Stomach (tissue), 9 donors: ENCODE results near the gene CNOT9. TPM values are rescaled to one million over a fixed set of nuclear protein-coding genes. Genes with fewer than 3 reads are reported as not detected.
A peak's percentile ranks its signal among the peaks of the same experiment; 100 is the strongest.

Source experiments
- DNase-seq, 2 donors: peaks; one replicate each; pipeline versions ENCODE4 v3.0.0 to v3.0.0-alpha.2; 2013 to 2019
- H3K27ac ChIP-seq, 5 donors: fragments of 200-600 bp in 4 of 5; sonication (generic) in 4 of 5; one replicate each; pipeline ENCODE4 v1.5.1; 2013 to 2019; ENCODE audit warnings: mild to moderate bottlenecking in 1 of 5, moderate library complexity in 1 of 5
- H3K27me3 ChIP-seq, 3 donors: fragments of 200-600 bp; sonication (generic); one replicate each; pipeline ENCODE4 v1.5.1; 2017 to 2019; ENCODE audit warnings: mixed run types in 1 of 3
- H3K36me3 ChIP-seq, 4 donors: fragments of 200-600 bp; sonication (generic); 1 replicate in 3 of 4; 2 replicates in 1 of 4; pipeline ENCODE4 v1.5.1; 2016 to 2019
- H3K4me1 ChIP-seq, 4 donors: fragments of 200-600 bp; sonication (generic); one replicate each; pipeline ENCODE4 v1.5.1; 2016 to 2019
- H3K4me3 ChIP-seq, 4 donors: fragments of 200-600 bp; sonication (generic) in 3 of 4; one replicate each; pipeline ENCODE4 v1.5.1; 2016 to 2019; ENCODE audit warnings: mild to moderate bottlenecking in 1 of 4
- H3K9me3 ChIP-seq, 4 donors: fragments of 200-600 bp; sonication (generic); one replicate each; pipeline ENCODE4 v1.5.1; 2016 to 2019
- CTCF ChIP-seq, 7 experiments: fragments of 450-650 bp in 4 of 7; fragments of 200-600 bp in 3 of 7; sonication (generic) in 3 of 7; IDR thresholded peaks; one replicate each; pipeline ENCODE4 v1.5.1; 2016 to 2019; ENCODE audit warnings: antibody characterized with exemption in 7 of 7, control low read depth in 2 of 7, mild to moderate bottlenecking in 1 of 7
- EP300 ChIP-seq: sonication (generic); formaldehyde crosslinking; IDR thresholded peaks from one replicate; pipeline ENCODE4 v1.6.1; 2017; ENCODE audit warnings: antibody characterized with exemption
- POLR2A ChIP-seq, 4 donors: fragments of 450-650 bp; IDR thresholded peaks; one replicate each; pipeline ENCODE4 v1.6.1; 2016; ENCODE audit warnings: antibody characterized with exemption in 4 of 4, control low read depth in 2 of 4, mild to moderate bottlenecking in 1 of 4, moderate library complexity in 1 of 4
- POLR2AphosphoS5 ChIP-seq, 3 donors: sonication (generic); formaldehyde crosslinking; IDR thresholded peaks; one replicate each; pipeline ENCODE4 v1.6.1; 2016; ENCODE audit warnings: antibody characterized with exemption in 3 of 3
- WGBS, 5 donors: extraction: QIAGEN DNeasy Blood & Tissue Kit in 3 of 5; methylation state at CpG; one replicate each; pipeline versions ENCODE4 v1.1.5 to v1.1.7; 2013 to 2018; 5-methylcytosine and 5-hydroxymethylcytosine counted together
- intact Hi-C: fragments of 100-400 bp; cut with DNase I; formaldehyde crosslinking; loops from one replicate; pipeline ENCODE4 v1.15.1; 2023; ENCODE audit warnings: low total_unique reads
- polyA plus RNA-seq, 3 donors: library from polyadenylated mRNA; stranded (reverse); fragments of 200-250 nt; gene quantifications; one replicate each; pipeline ENCODE4 v1.2.3, GENCODE V29; 2013
- total RNA-seq, 5 donors: library from RNA; depleted of rRNA; stranded (reverse); fragments of >200 nt; gene quantifications; one replicate each; pipeline versions ENCODE4 v1.1.0 to v1.2.3, GENCODE V29; 2014 to 2016
- donor health status: healthy with polysubstance abuse.
- donor health status: Bipolar disorder and iron deficiency.
- donor health status: healthy.

Gene CNOT9
- total and polyA plus RNA-seq, 8 donors, result 5.5 to 64.8 (median 19.6) TPM

- Histone ChIP-seq H3K4me1 (peaks cover 0 to 10% (median 4%) of the 10 kb centered on the region in 4 donors), H3K36me3 (peaks cover 13 to 78% (median 78%) of the 10 kb centered on the region in 4 donors), H3K27me3 (no peaks in the 10 kb centered on the region), H3K4me3 (no peak overlapping the region), H3K27ac (no peak overlapping the region), H3K9me3 (no peaks in the 10 kb centered on the region)
- intact Hi-C loops, result no loop called here
- no peak for TF ChIP-seq POLR2A (IDR thresholded peaks at IDR 0.05)
- no peak for TF ChIP-seq POLR2AphosphoS5 (IDR thresholded peaks at IDR 0.05)
- TF ChIP-seq EP300, result no peak
- TF ChIP-seq CTCF (IDR thresholded peaks at IDR 0.05), result no peak
- DNase-seq, result no peak
- WGBS, 5 donors, result 87 to 96% (median 94%) methylated on average over 3 of the region's 3 CpGs
Observed at GRCh38 chr2:218558986-218559385, 9.7 kb upstream of the CNOT9 start.

- TF ChIP-seq POLR2A (IDR thresholded peaks at IDR 0.05), result no peak
- no peak for TF ChIP-seq EP300
- no peak for TF ChIP-seq POLR2AphosphoS5 (IDR thresholded peaks at IDR 0.05)
- TF ChIP-seq CTCF (IDR thresholded peaks at IDR 0.05), result no peak
- Histone ChIP-seq H3K9me3 (no peaks in the 10 kb centered on the region), H3K4me1 (peaks cover 8 to 32% (median 26%) of the 10 kb centered on the region in 4 donors), H3K36me3 (peaks cover 6 to 44% (median 42%) of the 10 kb centered on the region in 4 donors), H3K4me3 (no peak overlapping the region), H3K27ac (peak overlapping the region in 2 of 5 donors; percentile 3 to 29), H3K27me3 (no peaks in the 10 kb centered on the region)
- intact Hi-C loops, result no loop called here
- 82 to 100% (median 95%) methylated on average over 1 of the region's 1 CpG for WGBS, 5 donors
- DNase-seq, result no peak
Observed at GRCh38 chr2:218564056-218564455, 4.6 kb upstream of the CNOT9 start.

- Histone ChIP-seq H3K36me3 (peaks cover 0 to 23% (median 20%) of the 10 kb centered on the region in 4 donors), H3K4me1 (peaks cover 26 to 54% (median 48%) of the 10 kb centered on the region in 4 donors), H3K4me3 (no peak overlapping the region), H3K9me3 (no peaks in the 10 kb centered on the region), H3K27me3 (no peaks in the 10 kb centered on the region), H3K27ac (peak overlapping the region in 2 of 5 donors; percentile 9 to 100)
- 64 to 95% (median 78%) methylated on average over 1 of the region's 1 CpG for WGBS, 5 donors
- TF ChIP-seq CTCF (IDR thresholded peaks at IDR 0.05), result no peak
- TF ChIP-seq POLR2AphosphoS5 (IDR thresholded peaks at IDR 0.05), result no peak
- TF ChIP-seq EP300, result no peak
- no peak for TF ChIP-seq POLR2A (IDR thresholded peaks at IDR 0.05)
- intact Hi-C loops, result no loop called here
- DNase-seq, result no peak
Observed at GRCh38 chr2:218566296-218566695, 2.3 kb upstream of the CNOT9 start.

- peaks cover 26 to 68% (median 49%) of the 10 kb centered on the region in 4 donors for H3K4me1 ChIP-seq
- peaks cover 0 to 17% (median 14%) of the 10 kb centered on the region in 4 donors for H3K36me3 ChIP-seq
- WGBS, 5 donors, result 0 to 1% (median 1%) methylated on average over 19 of the region's 19 CpGs
- no peak for DNase-seq
- peak overlapping the region; percentile 70 to 86 (median 84) for H3K4me3 ChIP-seq
- no peaks in the 10 kb centered on the region for H3K9me3 ChIP-seq
- H3K27ac ChIP-seq, result peak overlapping the region; percentile 89 to 100 (median 97)
- H3K27me3 ChIP-seq, result no peaks in the 10 kb centered on the region
- TF ChIP-seq EP300, result no peak
- no peak for TF ChIP-seq CTCF (IDR thresholded peaks at IDR 0.05)
- no peak for TF ChIP-seq POLR2AphosphoS5 (IDR thresholded peaks at IDR 0.05)
- TF ChIP-seq POLR2A (IDR thresholded peaks at IDR 0.05), result no peak
- intact Hi-C loops, result no loop called here
Observed at GRCh38 chr2:218567797-218568189, 846 bp upstream of the CNOT9 start.
